Upper lobe of right lung (tissue), 1 donor: ENCODE data around the gene CERS6. TPM values are rescaled to one million over a fixed set of nuclear protein-coding genes. Genes with fewer than 3 reads are reported as not detected.
A peak's percentile ranks its signal among the peaks of the same experiment; 100 is the strongest.

ENCODE experiments used
- ATAC-seq: fragments of 200-7000 bp; cut with Tn5 transposase; one replicate; pipeline ENCODE4 v1.9.1; 2020; ENCODE audit warnings: mild to moderate bottlenecking, moderate library complexity
- DNase-seq: peaks from one replicate; pipeline ENCODE4 v3.0.0-alpha.2; 2020
- H3K27ac ChIP-seq: fragments of 200-600 bp; one replicate; pipeline ENCODE4 v1.8.0; 2022
- H3K27me3 ChIP-seq: fragments of 200-600 bp; one replicate; pipeline ENCODE4 v1.8.0; 2022; ENCODE audit warnings: mild to moderate bottlenecking
- H3K36me3 ChIP-seq: fragments of 200-600 bp; one replicate; pipeline ENCODE4 v1.8.0; 2022
- H3K4me1 ChIP-seq: fragments of 200-600 bp; one replicate; pipeline ENCODE4 v1.8.0; 2022
- H3K4me3 ChIP-seq: fragments of 200-600 bp; one replicate; pipeline ENCODE4 v1.8.0; 2022; ENCODE audit warnings: mild to moderate bottlenecking
- H3K9me3 ChIP-seq: fragments of 200-600 bp; one replicate; pipeline ENCODE4 v1.8.0; 2022
- CTCF ChIP-seq: fragments of 200-600 bp; IDR thresholded peaks from one replicate; pipeline ENCODE4 v1.8.0; 2022; ENCODE audit warnings: antibody characterized with exemption
- intact Hi-C: fragments of 100-400 bp; cut with DNase I; formaldehyde crosslinking; loops from one replicate; pipeline ENCODE4 v1.11.0; 2022
- total RNA-seq: library from RNA; stranded (reverse); fragmentation: NEBNext Ultra II Directional; extraction: Animal tissue kit (Norgen Biotek cat#: 25700); gene quantifications from one replicate; pipeline ENCODE4 v1.2.1, GENCODE V29; 2021
- donor health status: DM: no; HTN: yes; CAD: no; lungs with severe emphysema.

The CERS6 gene
- total RNA-seq, 1 donor from 2014 or later = 17.8 TPM

GRCh38 chr2:168521053-168521741 is 65.1 kb downstream of the CERS6 start:
- no peak for TF ChIP-seq CTCF
- Histone ChIP-seq H3K27ac (no peak overlapping the region), H3K36me3 (no peaks in the 10 kb centered on the region), H3K9me3 (no peaks in the 10 kb centered on the region), H3K4me3 (no peak overlapping the region), H3K27me3 (no peaks in the 10 kb centered on the region), H3K4me1 (peaks cover 7% of the 10 kb centered on the region)
- ATAC-seq = peak; percentile 59
- intact Hi-C loops = no loop called here
- DNase-seq = no peak

GRCh38 chr2:168522446-168522845 is 66.4 kb downstream of the CERS6 start:
- intact Hi-C loops = no loop called here
- Histone ChIP-seq H3K4me3 (no peak overlapping the region), H3K27me3 (no peaks in the 10 kb centered on the region), H3K27ac (no peak overlapping the region), H3K9me3 (no peaks in the 10 kb centered on the region), H3K4me1 (peaks cover 7% of the 10 kb centered on the region), H3K36me3 (no peaks in the 10 kb centered on the region)
- no peak for TF ChIP-seq CTCF
- ATAC-seq (no peak), DNase-seq (no peak)

DNA sequence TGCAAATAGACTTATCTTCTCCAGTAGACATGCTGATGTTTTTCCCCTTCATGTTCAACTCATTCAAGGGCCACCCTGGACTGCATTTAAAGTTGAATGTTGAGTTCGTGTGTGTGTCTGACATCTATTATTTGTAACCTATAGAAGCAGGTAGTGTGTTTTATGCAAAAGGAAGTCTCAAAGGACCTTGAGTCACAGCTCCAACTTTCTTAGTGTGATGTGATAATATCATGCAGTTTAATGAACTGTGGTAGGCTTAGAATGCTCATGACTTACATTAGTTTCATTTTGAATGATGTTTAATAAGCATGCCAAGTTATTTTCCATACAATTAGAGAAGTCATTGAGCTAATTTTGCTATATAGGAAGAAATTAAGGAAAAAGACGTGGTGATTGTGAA is 67.9 kb downstream of the CERS6 start:
- Histone ChIP-seq H3K36me3 (no peaks in the 10 kb centered on the region), H3K9me3 (no peaks in the 10 kb centered on the region), H3K27me3 (no peaks in the 10 kb centered on the region), H3K4me3 (no peak overlapping the region), H3K27ac (no peak overlapping the region), H3K4me1 (peaks cover 10% of the 10 kb centered on the region)
- DNase-seq (no peak), ATAC-seq (no peak)
- no peak for TF ChIP-seq CTCF
- intact Hi-C loops = no loop called here

GRCh38 chr2:168525020-168525419 is 68.9 kb downstream of the CERS6 start:
- no peak overlapping the region for H3K27ac ChIP-seq
- H3K4me3 ChIP-seq = no peak overlapping the region
- no peak for ATAC-seq
- no peaks in the 10 kb centered on the region for H3K27me3 ChIP-seq
- intact Hi-C loops = no loop called here
- no peak for TF ChIP-seq CTCF
- no peaks in the 10 kb centered on the region for H3K36me3 ChIP-seq
- no peaks in the 10 kb centered on the region for H3K9me3 ChIP-seq
- peaks cover 11% of the 10 kb centered on the region for H3K4me1 ChIP-seq
- no peak for DNase-seq

GRCh38 chr2:168525716-168526446 is 69.8 kb downstream of the CERS6 start:
- Histone ChIP-seq H3K36me3 (no peaks in the 10 kb centered on the region), H3K4me3 (no peak overlapping the region), H3K9me3 (no peaks in the 10 kb centered on the region), H3K27ac (no peak overlapping the region), H3K4me1 (peaks cover 11% of the 10 kb centered on the region), H3K27me3 (no peaks in the 10 kb centered on the region)
- DNase-seq (no peak), ATAC-seq (no peak)
- TF ChIP-seq CTCF = no peak
- intact Hi-C loops = no loop called here
